Coronary artery (tissue), 2 donors: ENCODE results near the gene NTRK3.
A peak's percentile ranks its signal among the peaks of the same experiment; 100 is the strongest.

Experiments used
- DNase-seq: peaks from one replicate; pipeline ENCODE4 v3.0.0-alpha.2; 2017; ENCODE audit warnings: low spot score
- H3K27ac ChIP-seq, 2 donors: fragments of 200-600 bp; sonication (generic); one replicate each; pipeline ENCODE4 v1.5.1; 2016 to 2019
- H3K4me3 ChIP-seq: fragments of 200-600 bp; sonication (generic); 2 replicates; pipeline ENCODE4 v1.5.1; 2016; ENCODE audit warnings: mild to moderate bottlenecking, moderate library complexity
- TF ChIP-seq, protein P1 (sequence below): fragments of 200-600 bp; sonication (generic); IDR thresholded peaks from one replicate; pipeline ENCODE4 v1.5.1; 2019; ENCODE audit warnings: antibody characterized with exemption

NTRK3 gene

DNA sequence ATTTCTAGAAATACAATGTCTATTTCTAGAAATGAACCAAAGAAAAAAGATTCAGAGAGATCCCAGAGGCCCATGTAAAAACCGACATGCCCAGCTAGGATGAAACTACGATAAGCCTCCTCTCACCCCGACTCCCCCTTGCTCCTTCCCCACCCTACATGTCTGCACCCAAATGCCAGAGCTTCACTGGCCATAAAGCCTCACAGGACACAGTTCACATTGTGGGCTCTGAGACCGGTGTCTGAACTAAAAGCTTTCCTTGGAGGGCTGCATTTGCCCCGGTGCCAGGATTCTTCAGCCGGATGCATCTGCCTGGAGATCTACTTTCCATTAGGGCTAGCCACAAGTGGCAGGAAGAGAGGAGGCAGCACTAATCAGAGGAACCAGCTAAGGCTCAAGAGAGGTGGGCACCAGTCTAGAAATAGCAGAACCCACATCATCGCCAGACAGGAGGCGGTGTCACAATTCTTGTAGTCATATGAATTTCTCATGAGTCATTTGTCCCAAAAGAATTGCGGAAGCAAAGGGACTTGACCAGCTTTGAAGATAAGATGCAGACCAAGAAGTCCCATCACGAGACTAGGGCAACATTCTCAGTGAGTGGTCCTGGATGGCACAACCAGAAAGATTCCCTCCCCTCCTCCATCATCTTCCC, 353.6 kb downstream of the NTRK3 start:
- DNase-seq = peak; percentile 87
- TF ChIP-seq, protein P1, sequence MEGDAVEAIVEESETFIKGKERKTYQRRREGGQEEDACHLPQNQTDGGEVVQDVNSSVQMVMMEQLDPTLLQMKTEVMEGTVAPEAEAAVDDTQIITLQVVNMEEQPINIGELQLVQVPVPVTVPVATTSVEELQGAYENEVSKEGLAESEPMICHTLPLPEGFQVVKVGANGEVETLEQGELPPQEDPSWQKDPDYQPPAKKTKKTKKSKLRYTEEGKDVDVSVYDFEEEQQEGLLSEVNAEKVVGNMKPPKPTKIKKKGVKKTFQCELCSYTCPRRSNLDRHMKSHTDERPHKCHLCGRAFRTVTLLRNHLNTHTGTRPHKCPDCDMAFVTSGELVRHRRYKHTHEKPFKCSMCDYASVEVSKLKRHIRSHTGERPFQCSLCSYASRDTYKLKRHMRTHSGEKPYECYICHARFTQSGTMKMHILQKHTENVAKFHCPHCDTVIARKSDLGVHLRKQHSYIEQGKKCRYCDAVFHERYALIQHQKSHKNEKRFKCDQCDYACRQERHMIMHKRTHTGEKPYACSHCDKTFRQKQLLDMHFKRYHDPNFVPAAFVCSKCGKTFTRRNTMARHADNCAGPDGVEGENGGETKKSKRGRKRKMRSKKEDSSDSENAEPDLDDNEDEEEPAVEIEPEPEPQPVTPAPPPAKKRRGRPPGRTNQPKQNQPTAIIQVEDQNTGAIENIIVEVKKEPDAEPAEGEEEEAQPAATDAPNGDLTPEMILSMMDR = no peak
- Histone ChIP-seq H3K4me3 (peak overlapping the region; percentile 45), H3K27ac (peak overlapping the region; percentile 88 to 89)

DNA sequence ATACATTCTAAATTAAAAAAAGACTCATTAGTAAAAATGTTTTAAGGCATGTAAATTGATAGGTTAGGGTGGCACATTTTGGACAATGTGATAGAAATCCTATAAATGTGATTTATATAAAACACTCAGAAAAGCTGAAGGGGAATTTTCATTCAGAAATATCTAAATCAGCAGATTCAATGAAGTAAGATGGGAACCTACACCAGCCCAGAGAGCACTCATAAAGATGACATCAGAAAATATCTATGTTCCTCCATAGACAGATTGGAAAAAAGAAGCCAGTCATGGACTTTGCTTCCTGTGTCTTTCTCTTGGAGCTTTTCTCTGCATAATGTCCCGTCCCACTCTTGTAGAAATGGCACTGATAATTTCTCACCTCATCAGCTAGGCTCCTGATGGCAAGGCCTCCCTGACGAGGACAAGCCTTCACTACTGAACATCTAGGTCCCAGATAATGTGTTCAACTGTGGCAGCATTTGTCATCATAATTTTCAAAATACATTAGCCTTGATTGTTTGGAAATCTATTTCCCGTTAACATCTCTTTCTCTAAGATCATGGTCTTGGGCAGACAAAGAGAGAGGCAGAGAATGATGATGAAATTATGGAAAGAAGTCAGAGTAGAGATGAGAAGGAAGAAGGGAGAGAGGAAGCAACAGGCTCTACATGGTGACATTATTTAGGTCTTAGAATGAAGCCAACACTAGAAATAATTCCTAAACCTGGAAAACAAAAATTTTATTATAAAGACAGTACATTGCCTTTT, 354.4 kb downstream of the NTRK3 start:
- Histone ChIP-seq H3K4me3 (no peak overlapping the region), H3K27ac (peak overlapping the region; percentile 88 to 89)
- no peak for DNase-seq
- TF ChIP-seq, protein P1 = no peak

DNA sequence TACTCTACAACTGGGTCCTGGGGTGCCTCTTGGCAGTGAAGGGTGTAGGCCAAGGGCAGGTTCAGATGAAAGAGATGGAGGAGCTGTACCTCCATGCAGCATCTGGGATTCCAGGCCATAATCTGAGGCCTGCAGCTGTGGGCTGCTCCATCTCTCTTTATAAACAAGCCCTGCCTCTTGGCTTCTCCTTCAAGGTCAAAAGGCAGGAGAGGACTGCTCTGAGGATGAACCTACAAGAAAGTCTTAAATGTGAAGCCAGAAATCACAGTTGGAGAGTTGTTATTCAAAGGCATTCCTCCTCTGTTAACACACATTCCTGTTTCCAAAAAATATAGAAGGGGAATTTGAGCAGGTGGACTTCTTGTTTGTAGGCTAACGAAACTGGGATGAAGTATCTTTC, 355.5 kb downstream of the NTRK3 start:
- no peak for DNase-seq
- no peak overlapping the region for H3K4me3 ChIP-seq
- H3K27ac ChIP-seq = peak overlapping the region in 1 of 2 donors; percentile 89
- TF ChIP-seq, protein P1 = no peak

DNA sequence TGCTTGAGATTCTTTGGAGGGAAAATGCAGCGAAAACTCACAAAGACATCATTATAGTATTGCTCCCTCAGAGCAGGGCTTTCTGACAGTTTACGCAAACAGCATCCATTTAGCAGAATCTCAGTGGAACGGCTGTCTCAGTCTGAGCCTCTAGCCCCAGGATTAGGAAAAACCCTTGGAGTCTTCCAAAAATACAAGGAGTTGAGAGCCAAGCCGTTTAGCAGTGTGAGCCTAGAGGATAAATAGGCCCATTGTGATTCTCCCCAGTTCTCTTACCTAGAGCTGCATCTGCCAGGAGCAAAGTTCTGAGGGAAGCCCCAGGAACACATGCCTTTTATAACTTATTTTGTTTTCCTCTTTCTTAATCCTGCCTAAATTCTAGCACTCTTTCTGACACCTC, 359.6 kb downstream of the NTRK3 start:
- DNase-seq = no peak
- H3K4me3 ChIP-seq = no peak overlapping the region
- TF ChIP-seq, protein P1 = no peak
- H3K27ac ChIP-seq = no peak overlapping the region

DNA sequence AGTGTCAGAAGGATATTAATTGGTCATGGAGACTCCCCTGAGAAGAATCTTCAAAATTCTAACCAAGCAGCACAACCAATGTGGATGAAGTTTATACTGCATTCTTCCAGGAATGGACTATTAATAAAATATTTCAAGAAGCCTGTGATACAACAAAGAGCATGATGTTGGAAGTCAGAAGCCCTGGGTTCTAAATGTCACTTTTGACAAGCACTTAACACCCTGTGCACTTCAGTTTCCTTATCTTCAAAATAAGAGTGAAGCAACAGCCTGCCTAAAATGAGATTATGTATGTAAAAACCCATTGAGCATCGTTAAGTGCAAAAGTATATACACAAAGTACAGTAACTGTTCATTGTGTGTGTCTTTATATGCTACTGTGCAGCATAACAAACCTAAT, 369.4 kb downstream of the NTRK3 start:
- no peak for DNase-seq
- no peak overlapping the region for H3K27ac ChIP-seq
- no peak overlapping the region for H3K4me3 ChIP-seq
- TF ChIP-seq, protein P1 = no peak

DNA sequence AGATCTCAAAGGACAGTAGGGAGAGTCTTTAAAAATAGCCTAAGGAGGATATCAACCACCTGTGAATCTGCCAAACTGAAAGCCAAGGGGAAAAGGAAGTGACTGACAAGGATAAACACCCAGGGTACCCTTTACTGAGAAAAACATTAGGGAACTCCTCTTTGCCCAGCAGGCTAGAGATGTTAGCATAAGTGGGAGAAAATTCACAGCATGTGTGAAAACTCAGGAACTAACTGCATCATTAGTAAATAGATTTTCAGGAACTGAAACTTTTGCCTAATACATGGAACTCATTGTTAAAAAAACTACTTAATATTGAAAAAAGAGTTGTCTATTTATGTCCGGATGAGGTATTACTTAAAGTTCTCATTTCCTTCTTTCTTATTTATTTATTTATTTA, 375.5 kb downstream of the NTRK3 start:
- TF ChIP-seq, protein P1 = no peak
- Histone ChIP-seq H3K27ac (no peak overlapping the region), H3K4me3 (no peak overlapping the region)
- no peak for DNase-seq
